ENCODE measurements around the gene SETD4. TPM values are rescaled to one million over a fixed set of nuclear protein-coding genes. Genes with fewer than 3 reads are reported as not detected.

SETD4 gene
- total and polyA plus RNA-seq, 2 donors (not counting 1 experiment from before 2014, with no cell fraction given): 15.1 to 48.5 TPM

GRCh38 chr21:36028127-36029069 lies 31.9 kb downstream of the SETD4 start:
- Mint-ChIP-seq H3K27me3 (no peaks in the 10 kb centered on the region), H3K4me3 (no peak overlapping the region), H3K4me1 (peaks cover 5% of the 10 kb centered on the region), H3K27ac (no peak overlapping the region), H3K9me3 (ENCODE audit: insufficient read depth) (no peaks in the 10 kb centered on the region)
- DNase-seq (peak; percentile 80), ATAC-seq (ENCODE audit: low read depth) (peak; percentile 87)
- Histone ChIP-seq H3K9ac (ENCODE audit: low read length) (no peak overlapping the region), H3K27me3 (replicated peaks in 1 of 4; ENCODE audit: control extremely low read depth in 1 of 4, control insufficient read depth in 3 of 4, insufficient read depth in 4 of 4, low read length in 3 of 4) (no peaks in the 10 kb centered on the region), H4K20me1 (ENCODE audit: control insufficient read depth, insufficient read depth, low read length, poor library complexity, severe bottlenecking) (no peaks in the 10 kb centered on the region), H3K79me2 (ENCODE audit: control insufficient read depth, insufficient read depth, low read length) (no peaks in the 10 kb centered on the region), H3K4me2 (replicated peaks; ENCODE audit: low read depth, low read length, poor library complexity, severe bottlenecking) (peak overlapping the region; percentile 42), H3K36me3 (replicated peaks in 1 of 2; ENCODE audit: control extremely low read depth in 1 of 2, control insufficient read depth in 1 of 2, extremely low read depth in 1 of 2, insufficient read depth in 2 of 2, low read length in 1 of 2) (no peaks in the 10 kb centered on the region), H3K9me3 (ENCODE audit: control extremely low read depth in 1 of 3, control insufficient read depth in 2 of 3, insufficient read depth in 1 of 3, low read length in 2 of 3) (no peaks in the 10 kb centered on the region), H3K27ac (ENCODE audit: low read length in 2 of 2) (no peak overlapping the region), H3K4me3 (ENCODE audit: control extremely low read depth in 1 of 5, extremely low read depth in 1 of 5, insufficient read depth in 1 of 5, low read depth in 2 of 5, low read length in 4 of 5) (no peak overlapping the region), H2AFZ (ENCODE audit: insufficient read depth, low read depth, low read length, poor library complexity, severe bottlenecking) (peak overlapping the region; percentile 35), H3K4me1 (ENCODE audit: control insufficient read depth in 2 of 2, insufficient read depth in 2 of 2, low read length in 2 of 2) (peaks cover 0 to 6% of the 10 kb centered on the region in 2 donors)
- ChIA-PET CTCF (interaction anchor here (0.5 to 5.0 kb wide), 23 partner anchors 8 to 1661 kb away, joined by 3 to 58 read pairs (median 3); no protein-coding TSS in a partner anchor), POLR2A (no interaction called here)
- whole genome bisulfite sequencing (ENCODE audit: insufficient coverage): 32% methylated on average over 20 of the region's 25 CpGs
- intact Hi-C loops (cut with micrococcal nuclease): loop anchor here (1.0 to 10.0 kb wide), 6 partner anchors 94 to 1335 kb away; no protein-coding TSS in a partner anchor
- TF ChIP-seq EZH2 (IDR thresholded peaks at IDR 0.05; ENCODE audit: borderline replicate concordance, insufficient read depth, low read depth, low read length, poor library complexity, severe bottlenecking) (no peak), CTCF (IDR thresholded peaks at IDR 0.05) (peak; percentile 97)

- no peaks in the 10 kb centered on the region for H3K27me3 ChIP-seq (replicated peaks in 1 of 4; ENCODE audit: control extremely low read depth in 1 of 4, control insufficient read depth in 3 of 4, insufficient read depth in 4 of 4, low read length in 3 of 4)
- no peak overlapping the region for H3K27ac Mint-ChIP-seq
- peaks cover 9% of the 10 kb centered on the region for H3K4me1 Mint-ChIP-seq
- H3K9me3 Mint-ChIP-seq (ENCODE audit: insufficient read depth): no peaks in the 10 kb centered on the region
- no peak for TF ChIP-seq EZH2 (IDR thresholded peaks at IDR 0.05; ENCODE audit: borderline replicate concordance, insufficient read depth, low read depth, low read length, poor library complexity, severe bottlenecking)
- TF ChIP-seq CTCF (IDR thresholded peaks at IDR 0.05): no peak
- no peak overlapping the region for H3K9ac ChIP-seq (ENCODE audit: low read length)
- no peak overlapping the region for H3K27ac ChIP-seq (ENCODE audit: low read length in 2 of 2)
- CTCF ChIA-PET: interaction anchor here (0.6 to 5.0 kb wide), 14 partner anchors 9 to 1660 kb away, joined by 3 to 58 read pairs (median 3); no protein-coding TSS in a partner anchor
- H2AFZ ChIP-seq (ENCODE audit: insufficient read depth, low read depth, low read length, poor library complexity, severe bottlenecking): no peak overlapping the region
- no peaks in the 10 kb centered on the region for H4K20me1 ChIP-seq (ENCODE audit: control insufficient read depth, insufficient read depth, low read length, poor library complexity, severe bottlenecking)
- no peaks in the 10 kb centered on the region for H3K9me3 ChIP-seq (ENCODE audit: control extremely low read depth in 1 of 3, control insufficient read depth in 2 of 3, insufficient read depth in 1 of 3, low read length in 2 of 3)
- no peaks in the 10 kb centered on the region for H3K27me3 Mint-ChIP-seq
- ATAC-seq (ENCODE audit: low read depth) (no peak), DNase-seq (no peak)
- no peak overlapping the region for H3K4me2 ChIP-seq (replicated peaks; ENCODE audit: low read depth, low read length, poor library complexity, severe bottlenecking)
- no peak overlapping the region for H3K4me3 ChIP-seq (ENCODE audit: control extremely low read depth in 1 of 5, extremely low read depth in 1 of 5, insufficient read depth in 1 of 5, low read depth in 2 of 5, low read length in 4 of 5)
- H3K36me3 ChIP-seq (replicated peaks in 1 of 2; ENCODE audit: control extremely low read depth in 1 of 2, control insufficient read depth in 1 of 2, extremely low read depth in 1 of 2, insufficient read depth in 2 of 2, low read length in 1 of 2): no peaks in the 10 kb centered on the region
- intact Hi-C loops (cut with micrococcal nuclease): loop anchor here (5.0 to 10.0 kb wide), 3 partner anchors 93 to 1225 kb away; no protein-coding TSS in a partner anchor
- 100% methylated on average over 3 of the region's 5 CpGs for WGBS (ENCODE audit: insufficient coverage)
- no peaks in the 10 kb centered on the region for H3K79me2 ChIP-seq (ENCODE audit: control insufficient read depth, insufficient read depth, low read length)
- POLR2A ChIA-PET: interaction anchor here (0.5 kb wide), 1 partner anchor 359 kb away, joined by 3 read pairs; no protein-coding TSS in a partner anchor
- peaks cover 0 to 6% of the 10 kb centered on the region in 2 donors for H3K4me1 ChIP-seq (ENCODE audit: control insufficient read depth in 2 of 2, insufficient read depth in 2 of 2, low read length in 2 of 2)
- H3K4me3 Mint-ChIP-seq: no peak overlapping the region
Measured at GRCh38 chr21:36027347-36027746, 33.0 kb downstream of the SETD4 start.
